H1 (cell line): Measurements from ENCODE around the gene PET100. TPM values are rescaled to one million over a fixed set of nuclear protein-coding genes. Genes with fewer than 3 reads are reported as not detected.

Source experiments
- CHD2 ChIP-seq: IDR thresholded peaks from 2 replicates; pipeline ENCODE4 v1.6.1; 2012; ENCODE audit warnings: low read length, improper control_type of control experiment
- POU5F1 ChIP-seq: IDR thresholded peaks from 2 replicates; pipeline ENCODE4 v1.6.1; 2011; ENCODE audit warnings: low read depth, mild to moderate bottlenecking, low read length, moderate library complexity
- polyA plus RNA-seq, 7 experiments: library from polyadenylated mRNA; depleted of rRNA in 3 of 7; stranded (reverse) in 5 of 7; unstranded in 2 of 7; fragments of >200 nt in 5 of 7; fragments of 200-250 nt in 2 of 7; gene quantifications; 1 replicate in 5 of 7; 2 replicates in 1 of 7; 4 replicates in 1 of 7; pipeline versions ENCODE4 v1.2.1 to v1.2.3, GENCODE V29; 2011 to 2013; ENCODE audit warnings: missing spikeins in 2 of 7, mixed read lengths in 2 of 7
- total RNA-seq: library from RNA; stranded (reverse); fragmentation: NEBNext Ultra II Directional; extraction: Animal tissue kit (Norgen Biotek cat#: 25700); gene quantifications from 2 replicates; pipeline ENCODE4 v1.2.1, GENCODE V29; 2021

PET100 gene
- total and polyA plus RNA-seq, 2 of the 8 experiments (the other 6 are each of a cell fraction or from before 2014, with no cell fraction given), result 80.8 to 105 TPM

GRCh38 chr19:7648265-7649014, 18.8 kb downstream of the PET100 start (continued):
- TF ChIP-seq CHD2 (no peak), POU5F1 (no peak)
